NK-92 (cell line): ENCODE data around the gene LPP.

Source experiments
- DNase-seq: peaks from one replicate; lab custom pipeline; 2025; ENCODE audit not compliant: unreplicated experiment; lab: John Stamatoyannopoulos, UW

Gene LPP

DNA sequence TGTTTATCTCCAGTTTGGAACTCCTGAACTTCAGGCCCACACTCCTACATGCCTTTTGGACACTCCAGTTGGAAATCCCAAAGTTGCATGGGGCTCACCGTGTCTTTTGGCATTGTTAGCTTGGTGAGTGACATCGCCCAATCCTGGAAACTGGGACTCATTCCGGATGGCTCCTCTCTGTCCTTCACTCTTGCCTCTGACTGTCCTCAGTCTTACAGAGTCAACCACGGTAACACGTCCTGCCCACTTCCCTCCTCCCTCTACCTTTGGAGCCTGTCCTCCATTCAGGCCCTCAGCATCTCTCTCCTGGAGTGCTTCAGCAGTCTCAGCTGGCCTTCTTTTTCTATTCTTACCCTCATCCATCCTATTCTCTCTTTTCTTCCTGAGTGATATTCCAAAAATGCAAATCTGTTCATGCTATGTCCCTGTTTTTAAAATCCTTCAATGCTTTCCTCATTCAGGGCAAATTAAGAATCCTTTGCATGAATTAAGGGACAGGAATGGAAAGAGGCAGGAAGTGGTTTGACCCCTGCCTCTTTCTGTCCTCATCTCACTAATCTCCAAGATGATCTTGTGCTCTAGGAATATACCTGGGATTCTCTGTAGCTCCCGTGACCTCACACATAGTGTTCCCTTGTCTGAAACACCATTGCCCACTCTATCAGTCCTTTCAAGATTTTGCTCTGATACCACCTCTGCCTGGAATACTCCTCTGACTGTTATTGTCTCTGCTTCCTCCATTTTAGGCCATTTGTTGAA is 42.5 kb downstream of the LPP start:
- DNase-seq: no peak

DNA sequence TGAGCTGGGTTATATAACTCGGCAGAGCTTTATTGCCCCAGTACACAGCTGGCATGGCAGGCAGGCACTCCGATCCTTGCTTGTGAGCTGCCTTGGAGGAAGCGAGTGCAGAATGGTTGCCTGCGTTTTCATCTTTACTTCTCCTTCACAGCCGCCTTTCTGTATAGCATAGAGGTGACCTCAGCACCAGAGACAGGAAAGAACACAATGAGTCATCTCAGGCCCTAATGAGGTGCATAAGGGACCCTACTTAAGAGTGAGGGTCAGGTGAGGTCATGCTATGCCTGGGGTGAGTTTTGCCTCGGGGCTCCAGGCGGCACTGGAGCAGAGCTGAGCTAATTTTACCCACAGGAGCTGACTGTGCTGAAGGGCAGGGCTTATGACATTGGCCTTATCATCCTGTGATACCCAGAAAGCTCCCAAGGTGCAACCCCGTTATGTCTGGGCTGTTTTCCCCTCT is 43.5 kb downstream of the LPP start:
- DNase-seq: no peak

DNA sequence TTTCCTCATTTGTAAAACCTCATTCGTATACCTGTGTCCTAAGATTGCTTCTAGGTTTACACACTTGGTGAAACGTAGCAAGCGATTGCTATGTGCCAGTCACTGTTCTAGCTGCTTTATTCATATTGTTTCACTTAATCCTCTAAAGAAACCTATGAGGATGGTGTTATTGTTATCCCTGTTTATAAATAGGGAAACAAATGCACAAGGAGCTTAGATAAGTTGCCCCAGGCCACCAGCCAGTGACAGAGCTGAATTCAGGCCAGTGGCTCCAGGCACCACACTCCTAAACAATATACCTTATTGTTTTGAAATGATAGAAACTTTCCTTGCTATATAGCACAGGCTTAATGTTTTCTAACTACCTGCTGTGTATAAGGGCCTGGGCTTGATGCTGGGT is 44.0 kb downstream of the LPP start:
- no peak for DNase-seq

DNA sequence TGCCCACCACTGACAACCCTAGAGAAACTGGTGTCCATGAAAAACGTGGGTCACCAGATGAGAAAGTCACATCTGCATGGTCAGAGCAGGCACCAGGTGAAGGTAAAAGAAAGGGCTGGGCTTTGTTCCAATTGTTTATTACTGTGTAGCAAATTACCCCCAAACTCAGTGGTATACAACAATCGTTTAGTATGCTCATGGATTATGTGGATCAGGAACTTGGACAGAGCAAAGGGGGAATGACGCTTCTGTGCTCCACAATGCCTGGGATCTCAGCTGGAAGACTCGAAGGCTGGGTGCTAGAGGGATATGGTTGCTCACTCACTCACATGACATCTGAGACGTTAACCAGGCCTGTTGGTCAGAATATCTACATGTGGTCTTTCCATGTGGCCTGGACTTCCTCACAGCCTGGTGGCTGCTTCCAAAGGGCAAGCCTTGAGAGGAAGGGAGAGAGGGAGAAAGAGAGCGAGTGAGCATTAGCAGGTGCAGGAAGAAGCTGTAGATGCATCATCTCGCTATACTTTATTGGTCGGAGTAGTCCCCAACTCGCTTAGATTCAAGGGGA is 44.9 kb downstream of the LPP start:
- no peak for DNase-seq

DNA sequence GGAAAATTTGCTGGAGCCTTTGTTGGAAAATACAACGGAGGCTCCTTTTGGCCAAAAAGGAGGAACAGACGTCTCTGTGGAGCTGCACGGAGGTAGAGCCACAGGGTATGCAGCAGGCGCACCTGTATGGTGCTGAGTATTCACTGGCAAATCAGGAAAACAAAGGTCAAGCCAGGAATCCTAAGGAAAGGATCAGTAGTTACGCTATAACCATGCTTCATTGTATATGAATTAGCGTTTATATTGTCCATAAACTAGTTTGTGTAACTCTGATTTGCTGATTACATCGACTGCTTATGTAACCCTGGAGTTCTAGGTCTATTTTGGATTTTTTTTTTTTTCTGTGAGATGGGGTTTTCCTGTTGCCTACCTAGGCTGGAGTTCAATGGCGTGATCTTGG is 45.4 kb downstream of the LPP start:
- DNase-seq: no peak

DNA sequence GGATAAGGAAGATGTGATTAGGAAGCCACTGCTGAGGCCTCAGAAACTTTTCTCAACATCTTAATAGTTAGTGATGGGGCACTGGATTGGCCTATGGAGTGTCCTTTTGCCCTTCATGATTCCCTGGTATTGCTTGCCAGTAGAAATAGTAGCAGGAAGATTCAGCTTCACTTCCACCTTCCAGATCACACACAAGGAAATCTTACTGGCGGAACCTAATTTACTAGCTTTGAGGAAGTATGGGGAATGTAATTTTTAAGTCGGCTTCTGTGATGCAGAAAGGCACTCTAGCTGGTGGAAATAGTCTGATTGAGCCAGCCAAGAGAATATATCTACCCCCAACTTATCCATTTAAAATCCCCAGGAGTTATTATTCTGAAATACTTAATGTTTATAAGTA is 46.5 kb downstream of the LPP start:
- DNase-seq: no peak

DNA sequence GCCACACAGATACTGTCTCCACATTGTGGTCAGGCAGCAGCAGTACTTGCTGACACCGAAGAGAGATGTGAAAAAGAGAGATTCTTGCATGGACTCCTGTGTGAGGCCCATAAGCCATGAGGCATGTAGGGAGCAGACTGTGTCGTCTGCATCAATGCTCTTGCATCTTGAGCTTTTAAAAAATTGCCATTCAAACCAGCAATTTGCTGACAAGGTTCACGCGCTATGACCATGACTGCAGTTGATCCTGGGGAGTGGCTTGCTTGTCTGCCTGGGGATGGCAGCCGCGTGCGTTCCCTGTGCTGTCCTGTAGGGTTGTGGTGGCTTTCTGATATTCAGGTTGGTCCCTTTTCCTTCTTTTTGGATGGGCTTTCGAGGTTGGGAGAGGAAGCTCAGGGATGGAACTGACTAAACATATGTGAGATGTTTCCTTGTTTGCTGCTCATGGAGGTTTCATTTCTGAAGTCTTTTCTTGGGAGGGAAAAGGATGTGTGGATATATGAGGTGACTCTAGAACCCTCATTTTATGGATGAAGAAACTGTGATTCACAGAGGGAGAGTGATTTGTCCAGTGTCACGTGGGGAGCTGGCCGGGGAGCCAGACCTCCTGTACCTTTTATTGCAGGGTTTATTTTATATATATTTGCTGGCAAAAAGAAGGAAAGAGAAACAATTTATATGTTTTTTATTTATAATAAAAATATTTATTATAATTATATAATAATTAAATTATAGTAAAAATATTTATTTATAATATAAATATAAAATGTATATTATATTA is 48.6 kb downstream of the LPP start:
- no peak for DNase-seq

DNA sequence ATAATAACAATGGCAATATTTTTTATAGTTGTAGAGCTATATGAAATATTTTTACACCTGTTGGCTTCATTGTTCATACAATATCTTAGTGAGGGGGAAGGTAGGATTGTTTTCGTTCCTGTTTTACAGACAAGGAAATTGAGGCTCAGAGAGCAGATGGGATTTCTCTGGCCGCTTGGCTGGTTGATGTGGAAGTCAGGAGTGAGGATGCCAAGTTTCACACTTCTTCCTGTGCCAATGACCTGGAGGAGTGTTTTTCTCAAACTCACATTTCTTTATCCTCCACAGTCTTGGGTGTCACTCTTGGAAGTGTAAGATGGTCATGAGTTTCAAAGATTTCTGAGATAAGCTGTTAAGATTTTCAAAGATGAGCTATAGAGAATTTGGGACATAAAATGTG is 50.6 kb downstream of the LPP start:
- no peak for DNase-seq

DNA sequence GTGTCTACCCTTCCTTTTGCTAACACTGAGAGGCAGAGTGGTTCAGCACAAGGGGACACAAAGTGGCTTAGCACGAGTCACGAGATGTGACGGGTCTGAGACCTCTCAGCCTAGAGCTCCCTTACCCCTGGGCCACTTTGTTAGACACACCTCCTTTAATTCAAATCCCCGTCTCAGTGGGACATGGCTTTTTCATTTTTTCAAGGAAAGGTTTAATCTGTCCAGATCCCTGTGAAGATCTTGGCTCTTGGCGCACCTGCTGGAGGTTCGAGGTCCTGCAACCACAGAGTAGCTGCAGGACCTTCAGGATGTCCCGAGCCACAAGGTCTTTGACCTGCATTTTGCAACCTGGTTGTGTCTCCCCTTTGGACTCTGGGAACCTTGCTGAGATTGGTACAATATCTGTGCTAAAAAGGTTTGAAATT is 52.0 kb downstream of the LPP start:
- no peak for DNase-seq

DNA sequence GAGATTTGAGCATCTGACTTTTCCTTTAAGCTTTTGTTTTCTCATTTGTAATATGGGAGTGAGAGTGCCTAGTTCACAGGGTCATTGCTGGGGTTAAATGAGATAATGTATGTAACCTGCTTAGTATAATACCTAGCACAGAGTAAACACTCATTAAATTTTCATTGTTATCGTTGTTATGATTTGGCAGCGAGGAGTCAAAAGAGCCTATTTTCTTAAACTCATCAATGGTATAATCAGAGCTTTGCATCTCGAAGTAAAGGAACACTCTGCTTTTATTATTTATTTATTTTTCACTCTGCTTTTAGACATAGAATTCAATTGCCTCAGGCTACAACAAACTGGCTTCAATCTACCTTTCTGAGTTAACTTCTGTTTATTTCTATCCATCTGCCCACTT is 52.8 kb downstream of the LPP start:
- DNase-seq: no peak

DNA sequence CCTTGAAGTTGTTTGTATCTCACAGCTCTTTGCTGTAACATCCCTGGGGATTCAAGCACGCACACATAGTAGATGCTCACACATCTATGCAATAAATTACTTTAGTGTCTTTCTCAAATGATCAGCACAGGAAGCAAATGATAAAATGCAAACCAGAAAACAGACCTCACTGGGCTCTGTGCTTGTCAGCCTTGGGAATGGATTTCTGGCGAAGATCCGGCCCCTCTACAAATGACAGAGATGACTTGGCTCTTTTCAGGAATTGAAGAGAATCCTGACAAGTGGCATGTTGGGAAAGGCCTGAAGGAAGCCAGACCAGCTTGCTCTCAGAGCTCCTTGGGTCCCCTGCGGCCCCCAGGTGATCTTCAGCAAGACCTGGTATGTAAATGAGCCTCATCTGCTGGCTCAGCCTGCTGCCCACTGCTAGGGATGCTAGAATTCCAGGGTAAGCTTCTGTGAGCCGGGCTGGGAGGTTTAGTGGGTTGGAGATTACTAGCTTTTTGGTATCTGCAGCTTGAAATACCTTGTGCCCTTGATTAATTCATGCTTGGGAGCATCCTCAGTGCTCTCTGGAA is 54.1 kb downstream of the LPP start:
- no peak for DNase-seq

DNA sequence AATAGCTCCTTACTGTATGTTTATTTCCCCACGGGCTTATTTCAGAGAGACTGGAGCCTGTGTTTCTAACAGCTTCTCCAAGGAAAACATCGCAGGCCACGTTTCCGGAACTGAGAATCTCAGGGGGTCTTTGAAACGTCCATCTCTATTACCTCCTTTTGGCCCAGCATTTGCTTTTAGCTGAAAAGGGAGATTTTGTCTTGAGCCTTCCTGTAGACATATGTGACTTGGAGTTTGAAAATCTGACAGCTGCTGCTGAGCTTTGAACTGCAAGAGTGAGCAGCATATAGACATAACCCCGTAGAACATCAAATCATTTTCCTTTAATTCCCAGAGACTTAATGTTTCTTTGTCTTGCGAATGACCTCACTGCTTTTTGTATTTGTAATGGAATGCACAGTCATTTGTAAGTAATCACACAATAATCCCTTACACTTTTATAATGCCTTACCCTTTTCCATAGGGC is 54.6 kb downstream of the LPP start:
- DNase-seq: no peak

DNA sequence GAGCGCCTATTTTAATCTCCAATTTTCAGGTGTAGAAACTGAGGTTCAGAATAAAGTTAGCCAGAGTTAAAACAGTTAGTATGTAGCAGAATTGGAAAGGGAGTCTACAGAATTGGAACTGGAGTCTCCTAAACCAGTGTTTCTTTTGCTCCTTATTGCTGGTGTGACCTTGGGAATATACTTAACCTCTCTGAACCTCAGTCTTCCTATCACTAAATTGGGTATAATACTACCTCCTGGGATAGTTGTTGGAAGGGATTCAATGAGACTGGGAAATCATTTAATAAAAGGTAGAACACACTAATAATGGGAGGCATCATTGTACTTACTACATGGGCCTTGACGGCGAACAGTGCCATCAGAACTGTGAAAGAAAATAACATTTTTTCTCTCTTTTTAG is 55.1 kb downstream of the LPP start:
- no peak for DNase-seq

DNA sequence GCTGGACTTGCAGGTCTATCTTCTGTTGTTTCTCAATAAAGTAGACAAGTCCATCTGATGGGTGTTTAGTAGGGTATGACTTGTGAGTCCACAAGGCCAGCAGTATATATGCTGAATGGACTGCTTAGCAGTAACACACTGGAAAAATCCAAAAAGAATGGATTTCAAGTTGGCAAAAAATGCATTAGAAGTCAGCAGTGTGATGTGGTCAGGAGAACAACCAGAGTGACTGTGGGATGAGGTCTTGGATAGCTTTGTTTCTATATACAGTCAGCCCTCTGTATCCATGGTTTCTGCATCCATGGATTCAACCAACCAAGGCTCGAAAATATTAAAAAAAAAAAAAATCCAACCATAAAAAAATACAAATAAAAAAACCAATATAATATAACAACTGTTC is 55.8 kb downstream of the LPP start:
- DNase-seq: no peak

DNA sequence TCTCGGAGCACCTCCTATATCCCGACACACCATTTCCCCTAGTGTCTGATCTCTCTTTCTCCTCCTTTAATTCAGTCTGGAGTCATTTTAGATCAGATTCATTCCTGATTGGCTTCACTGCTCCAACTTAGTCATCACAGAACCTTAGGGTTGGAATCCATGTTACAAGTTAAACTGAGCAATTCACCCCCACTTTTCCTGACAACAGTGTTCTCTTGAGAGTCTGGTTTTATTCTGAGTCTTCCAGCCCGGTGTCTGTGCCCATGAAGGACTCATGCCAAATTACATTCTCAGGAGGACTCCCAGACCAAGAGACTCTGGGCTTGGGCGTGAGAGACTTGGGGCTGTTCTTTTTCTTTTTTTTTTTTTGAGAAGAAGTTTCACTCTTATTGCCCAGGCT is 57.5 kb downstream of the LPP start:
- DNase-seq: no peak

DNA sequence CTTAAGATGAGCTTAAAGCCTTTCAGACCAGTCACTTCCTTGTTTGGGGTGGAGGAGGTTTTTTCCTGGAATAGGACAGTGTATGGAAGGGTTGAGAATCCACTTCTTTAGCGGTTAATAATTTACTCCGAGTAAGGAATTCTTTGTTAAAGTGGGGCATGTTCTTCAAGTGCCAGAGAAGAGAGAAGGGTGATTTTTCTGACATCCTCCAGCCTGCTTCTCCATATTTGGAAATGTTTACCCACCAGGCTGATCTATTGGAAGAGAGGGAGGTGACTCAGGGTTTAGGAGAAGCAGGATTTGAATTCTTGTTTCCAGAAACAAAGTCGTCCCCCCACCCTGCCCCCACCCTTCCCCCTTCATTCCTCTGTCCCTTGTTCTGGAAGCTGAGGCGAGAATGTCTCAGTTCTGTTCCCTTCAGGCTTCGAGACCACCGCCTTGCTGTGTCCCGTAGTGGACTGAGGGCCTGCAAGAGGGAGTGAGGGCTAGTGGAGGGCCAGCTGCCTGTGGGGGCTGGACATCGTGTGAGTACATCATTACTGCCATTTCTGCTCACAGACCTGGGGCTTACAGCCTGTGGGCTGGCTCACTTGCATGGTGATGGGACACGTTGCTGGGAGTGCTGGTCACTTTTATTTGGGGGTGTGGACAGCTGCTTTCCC is 58.5 kb downstream of the LPP start:
- no peak for DNase-seq

DNA sequence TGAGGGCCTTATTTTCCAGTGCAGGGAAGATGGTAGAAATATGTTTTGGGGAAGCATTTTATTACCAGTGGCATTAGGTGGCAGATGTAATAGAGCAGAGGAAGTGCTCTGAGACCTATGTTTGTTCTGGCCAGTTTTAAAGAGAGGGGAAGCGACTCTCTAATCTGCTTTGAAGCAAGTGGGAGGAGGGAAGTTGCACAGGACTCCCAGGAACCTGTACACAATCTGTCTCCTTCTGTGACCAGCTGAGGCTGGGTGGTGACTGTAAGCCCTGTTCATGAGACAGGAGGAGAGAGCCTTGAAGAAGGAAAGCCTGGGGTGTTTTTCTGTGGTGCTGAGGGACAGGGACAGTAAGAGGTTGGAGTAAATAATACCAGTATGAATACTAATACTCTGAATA is 60.5 kb downstream of the LPP start:
- no peak for DNase-seq

DNA sequence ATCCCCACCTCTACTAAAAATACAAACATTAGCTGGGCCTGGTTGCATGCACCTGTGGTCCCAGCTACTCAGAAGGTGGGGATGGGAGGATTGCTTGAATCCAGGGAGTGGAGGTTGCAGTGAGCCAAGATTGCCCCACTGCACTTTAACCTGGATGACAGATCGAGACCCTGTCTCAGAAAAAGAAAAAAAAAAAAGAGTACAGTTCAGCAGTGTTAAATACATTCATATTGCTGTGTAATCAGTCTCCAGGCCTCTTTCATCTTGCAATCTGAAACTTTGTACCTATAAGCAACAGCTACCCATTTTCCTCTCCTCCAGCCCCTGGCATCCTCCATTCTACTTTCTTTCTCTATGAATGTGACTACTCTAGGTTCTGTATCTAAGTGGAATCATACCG is 61.2 kb downstream of the LPP start:
- no peak for DNase-seq

DNA sequence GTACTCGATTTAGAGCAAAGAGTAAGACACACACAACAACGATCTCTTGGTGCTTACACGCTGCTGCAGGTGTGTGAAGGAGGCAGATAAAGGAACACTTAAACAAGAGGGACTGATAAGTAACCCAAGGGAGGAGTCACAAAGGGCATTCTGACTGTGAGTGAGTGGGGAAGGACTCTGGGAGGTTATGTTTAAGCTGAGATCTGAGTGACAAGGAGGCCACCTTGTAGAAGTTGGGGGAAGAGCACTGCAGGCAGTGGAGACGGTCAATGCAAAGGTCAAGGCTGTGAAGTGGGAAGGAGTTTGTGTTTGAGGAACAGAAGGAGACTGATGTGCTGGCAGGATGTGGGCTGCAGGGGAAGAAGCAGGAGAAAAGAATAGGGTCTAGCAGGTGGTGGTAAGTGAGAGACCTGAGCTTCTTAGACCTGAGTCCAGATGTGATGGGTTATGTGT is 63.1 kb downstream of the LPP start:
- DNase-seq: no peak

DNA sequence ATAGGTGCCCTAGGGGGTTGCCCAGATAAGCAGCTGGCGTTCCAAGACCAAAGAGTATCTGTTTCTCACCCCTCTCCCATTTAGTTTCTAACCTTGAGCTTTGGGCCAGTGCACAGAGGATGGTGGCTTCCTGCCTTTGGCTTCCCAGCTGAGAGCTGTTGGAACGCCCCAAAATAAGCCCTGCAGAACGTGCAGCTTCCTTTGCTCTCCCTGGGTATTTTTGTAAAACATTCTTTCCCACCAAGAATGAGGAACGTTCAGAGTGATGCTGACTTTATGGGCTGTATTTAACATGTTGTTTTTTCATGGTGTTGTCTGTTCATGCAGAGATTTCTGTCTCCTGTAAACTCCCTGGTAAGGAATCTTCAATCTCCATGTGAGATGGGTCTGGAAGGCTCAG is 63.8 kb downstream of the LPP start:
- no peak for DNase-seq

DNA sequence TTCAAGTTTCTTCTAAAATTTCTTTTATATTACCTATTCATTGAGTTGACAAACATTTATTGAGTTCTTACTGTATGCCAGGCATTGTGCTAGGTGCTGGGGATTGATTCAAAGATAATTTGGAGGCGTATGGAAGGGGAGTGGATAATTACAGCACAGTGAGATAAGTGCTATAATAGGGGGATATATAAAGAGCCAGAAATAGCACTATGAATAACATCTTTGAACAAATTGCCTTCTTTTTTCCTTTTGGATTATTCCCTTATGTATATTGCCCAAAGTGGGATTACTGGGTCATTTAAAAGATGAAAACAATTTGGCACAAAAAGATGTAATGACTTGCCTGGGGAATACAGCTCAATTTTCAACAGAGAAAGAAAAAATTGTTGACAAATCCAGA is 64.6 kb downstream of the LPP start:
- DNase-seq: no peak
